Measurements from ENCODE around the gene TP53BP2. TPM values are rescaled to one million over a fixed set of nuclear protein-coding genes. Genes with fewer than 3 reads are reported as not detected.

The TP53BP2 gene
- total RNA-seq, 4 donors from 2014 or later = 33.9 to 73.2 (median 52.3) TPM

GRCh38 chr1:223827193-223827663 lies 18.5 kb downstream of the TP53BP2 start:
- Histone ChIP-seq H3K36me3 (no peaks in the 10 kb centered on the region), H3K9me3 (no peaks in the 10 kb centered on the region), H3K27ac (peak overlapping the region in 1 of 4 donors; percentile 4), H3K4me3 (no peak overlapping the region), H3K4me1 (peaks cover 0 to 37% (median 17%) of the 10 kb centered on the region in 4 donors), H3K27me3 (no peaks in the 10 kb centered on the region)
- WGBS, 2 donors = 84 to 88% methylated on average over 3 of the region's 3 CpGs
- no peak for DNase-seq (ENCODE audit: low spot score in 2 of 2)
- no peak for TF ChIP-seq CTCF (IDR thresholded peaks at IDR 0.05)
- TF ChIP-seq EP300 (IDR thresholded peaks at IDR 0.05) = no peak
- no peak for TF ChIP-seq POLR2A (IDR thresholded peaks at IDR 0.05)

GRCh38 chr1:223825767-223826748 lies 19.7 kb downstream of the TP53BP2 start:
- WGBS, 2 donors = 82 to 83% methylated on average over 11 of the region's 11 CpGs
- peaks cover 0 to 29% (median 13%) of the 10 kb centered on the region in 4 donors for H3K4me1 ChIP-seq

GRCh38 chr1:223824712-223825111 lies 21.0 kb downstream of the TP53BP2 start:
- no peaks in the 10 kb centered on the region for H3K27me3 ChIP-seq
- no peak overlapping the region for H3K27ac ChIP-seq
- WGBS, 2 donors = 87% methylated on average over 4 of the region's 4 CpGs
- TF ChIP-seq EP300 (IDR thresholded peaks at IDR 0.05) = no peak
- TF ChIP-seq CTCF (IDR thresholded peaks at IDR 0.05) = no peak
- no peak for TF ChIP-seq POLR2A (IDR thresholded peaks at IDR 0.05)
- peaks cover 0 to 17% (median 0%) of the 10 kb centered on the region in 3 donors for H3K36me3 ChIP-seq
- no peaks in the 10 kb centered on the region for H3K9me3 ChIP-seq
- peaks cover 0 to 40% (median 13%) of the 10 kb centered on the region in 4 donors for H3K4me1 ChIP-seq
- H3K4me3 ChIP-seq = no peak overlapping the region
- DNase-seq (ENCODE audit: low spot score in 2 of 2) = no peak

More at GRCh38 chr1:223825767-223826748, 19.7 kb downstream of the TP53BP2 start:
- TF ChIP-seq CTCF (IDR thresholded peaks at IDR 0.05) (no peak), EP300 (IDR thresholded peaks at IDR 0.05) (no peak), POLR2A (IDR thresholded peaks at IDR 0.05) (no peak)
- Histone ChIP-seq H3K9me3 (no peaks in the 10 kb centered on the region), H3K4me3 (no peak overlapping the region), H3K27ac (no peak overlapping the region), H3K27me3 (no peaks in the 10 kb centered on the region), H3K36me3 (peaks cover 0 to 3% (median 0%) of the 10 kb centered on the region in 3 donors)
- no peak for DNase-seq (ENCODE audit: low spot score in 2 of 2)

GRCh38 chr1:223824287-223824686 lies 21.5 kb downstream of the TP53BP2 start:
- DNase-seq (ENCODE audit: low spot score in 2 of 2) = no peak
- peaks cover 0 to 21% (median 0%) of the 10 kb centered on the region in 3 donors for H3K36me3 ChIP-seq
- peaks cover 0 to 44% (median 13%) of the 10 kb centered on the region in 4 donors for H3K4me1 ChIP-seq
- H3K27me3 ChIP-seq = no peaks in the 10 kb centered on the region
- WGBS, 2 donors = 95 to 96% methylated on average over 9 of the region's 9 CpGs
- no peaks in the 10 kb centered on the region for H3K9me3 ChIP-seq
- no peak overlapping the region for H3K27ac ChIP-seq
- TF ChIP-seq POLR2A (IDR thresholded peaks at IDR 0.05) (no peak), CTCF (IDR thresholded peaks at IDR 0.05) (no peak), EP300 (IDR thresholded peaks at IDR 0.05) (no peak)
- H3K4me3 ChIP-seq = no peak overlapping the region

GRCh38 chr1:223820971-223821370 lies 24.8 kb downstream of the TP53BP2 start:
- DNase-seq (ENCODE audit: low spot score in 2 of 2) = no peak
- no peaks in the 10 kb centered on the region for H3K9me3 ChIP-seq
- peaks cover 0 to 38% (median 5%) of the 10 kb centered on the region in 4 donors for H3K4me1 ChIP-seq
- 71 to 76% methylated on average over 11 of the region's 11 CpGs for WGBS, 2 donors
- no peaks in the 10 kb centered on the region for H3K27me3 ChIP-seq
- peak overlapping the region in 2 of 4 donors; percentile 26 to 36 for H3K27ac ChIP-seq
- H3K4me3 ChIP-seq = no peak overlapping the region
- no peak for TF ChIP-seq CTCF (IDR thresholded peaks at IDR 0.05)
- TF ChIP-seq EP300 (IDR thresholded peaks at IDR 0.05) = no peak
- TF ChIP-seq POLR2A (IDR thresholded peaks at IDR 0.05) = no peak
- H3K36me3 ChIP-seq = peaks cover 0 to 26% (median 0%) of the 10 kb centered on the region in 3 donors
